ENCODE data around the gene PAM16. TPM values are rescaled to one million over a fixed set of nuclear protein-coding genes. Genes with fewer than 3 reads are reported as not detected.

The PAM16 gene
- total and polyA plus RNA-seq, 4 donors = 23.6 to 65.2 (median 33.6) TPM

DNA sequence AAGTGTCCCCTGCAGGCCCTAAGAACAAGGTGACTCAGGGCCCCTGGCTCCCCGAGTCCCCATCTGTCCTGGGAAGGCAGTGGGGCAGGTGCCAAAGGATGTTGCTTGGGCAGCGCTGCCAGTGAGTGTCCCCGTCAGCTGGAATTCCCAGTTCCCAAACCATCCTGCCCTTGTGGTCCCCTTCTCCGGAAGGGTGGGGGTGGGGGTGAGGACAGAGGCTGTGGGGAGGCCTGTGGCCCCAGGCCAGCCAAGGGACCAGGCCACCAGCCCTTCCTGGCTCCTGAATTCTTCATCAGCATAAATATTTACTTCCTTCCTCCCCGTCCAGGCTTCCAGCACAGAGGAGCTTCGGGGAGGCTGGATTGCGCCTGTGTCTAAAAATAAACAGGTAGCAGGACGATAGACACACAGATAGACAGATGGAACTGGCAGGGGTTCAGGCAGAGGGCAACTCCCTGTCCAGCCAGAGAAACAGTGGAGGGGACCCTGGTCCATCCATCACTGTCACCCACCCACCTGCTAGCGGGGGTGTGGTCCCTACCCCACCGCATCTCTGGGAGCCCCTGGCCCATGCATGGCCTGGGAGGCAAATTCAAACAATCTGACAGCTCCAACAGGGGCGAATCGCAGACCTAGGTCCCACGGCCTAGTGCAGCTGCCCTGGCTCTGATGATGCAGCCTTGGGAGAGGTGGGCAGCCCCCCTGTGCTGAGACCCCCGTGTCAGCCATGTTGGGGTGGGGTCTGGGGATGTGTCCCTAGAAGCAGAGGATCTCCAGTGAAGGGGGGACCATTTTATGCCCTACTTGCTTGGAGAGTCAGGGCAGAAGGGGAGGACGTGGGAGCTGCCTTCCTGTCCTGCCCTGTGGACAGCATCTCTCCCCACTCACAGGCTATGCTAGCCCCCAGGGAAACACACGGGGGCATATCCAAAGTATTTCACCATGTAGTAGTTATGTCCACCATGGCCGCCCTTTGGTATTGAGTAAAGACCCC lies 22.0 kb downstream of the PAM16 start:
- no peaks in the 10 kb centered on the region for H3K27me3 ChIP-seq (ENCODE audit: control insufficient read depth in 1 of 2, insufficient read depth in 2 of 2, low read length in 1 of 2)
- no peak overlapping the region for H3K4me3 ChIP-seq (ENCODE audit: low read length in 2 of 2)
- ATAC-seq (ENCODE audit: low FRiP score) (peak; percentile 1), DNase-seq (no peak)
- WGBS, 2 donors = 38 to 39% methylated on average over 17 of the region's 17 CpGs
- no peaks in the 10 kb centered on the region for H3K36me3 ChIP-seq (ENCODE audit: control insufficient read depth in 1 of 2, insufficient read depth in 2 of 2, low read length in 1 of 2)
- peaks cover 0 to 2% of the 10 kb centered on the region in 2 donors for H3K4me1 ChIP-seq (ENCODE audit: control insufficient read depth in 1 of 2, insufficient read depth in 2 of 2, low read length in 2 of 2)
- no peaks in the 10 kb centered on the region for H3K9me3 ChIP-seq (ENCODE audit: control insufficient read depth, low read length)
- peak overlapping the region in 1 of 2 donors; percentile 35 for H3K27ac ChIP-seq (ENCODE audit: low read depth in 1 of 2, low read length in 2 of 2)
- intact Hi-C loops (cut with DNase I) = loop anchor here (1.0 to 5.0 kb wide), 3 partner anchors 37 to 57 kb away; partner anchors contain the start of gene TFAP4 (in 1 of the 2)

DNA sequence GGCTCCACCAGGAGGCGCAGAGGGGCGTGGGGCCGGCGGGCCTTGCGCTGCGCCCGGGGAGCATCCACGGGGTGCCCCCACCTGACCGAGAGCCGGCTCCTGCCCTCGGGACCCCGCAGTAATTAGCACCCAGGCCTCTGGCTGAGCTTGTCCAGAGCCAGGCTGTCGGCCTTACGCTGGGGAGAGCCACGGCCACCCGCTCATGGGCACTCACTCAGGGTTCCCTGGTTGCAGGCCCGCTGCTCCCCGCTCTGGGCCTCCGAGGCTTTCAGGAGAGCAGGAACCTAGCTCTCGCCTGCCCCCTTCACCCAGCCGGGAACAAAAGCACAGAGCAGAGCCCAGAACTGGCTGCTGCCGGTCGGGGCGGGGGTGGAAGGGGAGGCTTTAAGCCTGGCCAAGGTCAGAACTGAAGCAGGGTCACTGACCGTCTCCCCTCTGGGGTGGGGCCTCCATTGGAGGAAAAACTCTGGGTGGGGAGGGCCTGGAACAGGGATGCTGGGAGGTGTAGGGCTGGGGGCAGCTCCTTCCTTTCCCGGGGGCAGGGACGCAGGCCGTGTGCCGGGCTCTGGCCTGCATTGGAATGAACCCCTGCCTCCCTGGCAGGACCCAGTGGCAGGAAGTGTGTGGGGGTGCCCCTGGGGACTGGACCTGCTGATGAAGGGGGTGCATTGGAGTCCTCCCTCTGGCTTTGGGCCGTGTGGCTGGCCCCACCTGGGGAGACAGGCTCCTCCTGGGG lies 22.9 kb downstream of the PAM16 start:
- DNase-seq (peak; percentile 88 to 91), ATAC-seq (ENCODE audit: low FRiP score) (peak; percentile 85)
- intact Hi-C loops (cut with DNase I) = loop anchor here (1.0 to 5.0 kb wide), 3 partner anchors 36 to 56 kb away; partner anchors contain the start of gene TFAP4 (in 1 of the 2)
- WGBS, 2 donors = 1 to 2% methylated on average over 17 to 30 of the region's 30 CpGs
- H3K27ac ChIP-seq (ENCODE audit: low read depth in 1 of 2, low read length in 2 of 2) = peak overlapping the region in 1 of 2 donors; percentile 20
- peaks cover 0 to 2% of the 10 kb centered on the region in 2 donors for H3K4me1 ChIP-seq (ENCODE audit: control insufficient read depth in 1 of 2, insufficient read depth in 2 of 2, low read length in 2 of 2)
- H3K9me3 ChIP-seq (ENCODE audit: control insufficient read depth, low read length) = no peaks in the 10 kb centered on the region
- H3K36me3 ChIP-seq (ENCODE audit: control insufficient read depth in 1 of 2, insufficient read depth in 2 of 2, low read length in 1 of 2) = no peaks in the 10 kb centered on the region
- no peaks in the 10 kb centered on the region for H3K27me3 ChIP-seq (ENCODE audit: control insufficient read depth in 1 of 2, insufficient read depth in 2 of 2, low read length in 1 of 2)
- peak overlapping the region in 1 of 2 donors; percentile 27 for H3K4me3 ChIP-seq (ENCODE audit: low read length in 2 of 2)

DNA sequence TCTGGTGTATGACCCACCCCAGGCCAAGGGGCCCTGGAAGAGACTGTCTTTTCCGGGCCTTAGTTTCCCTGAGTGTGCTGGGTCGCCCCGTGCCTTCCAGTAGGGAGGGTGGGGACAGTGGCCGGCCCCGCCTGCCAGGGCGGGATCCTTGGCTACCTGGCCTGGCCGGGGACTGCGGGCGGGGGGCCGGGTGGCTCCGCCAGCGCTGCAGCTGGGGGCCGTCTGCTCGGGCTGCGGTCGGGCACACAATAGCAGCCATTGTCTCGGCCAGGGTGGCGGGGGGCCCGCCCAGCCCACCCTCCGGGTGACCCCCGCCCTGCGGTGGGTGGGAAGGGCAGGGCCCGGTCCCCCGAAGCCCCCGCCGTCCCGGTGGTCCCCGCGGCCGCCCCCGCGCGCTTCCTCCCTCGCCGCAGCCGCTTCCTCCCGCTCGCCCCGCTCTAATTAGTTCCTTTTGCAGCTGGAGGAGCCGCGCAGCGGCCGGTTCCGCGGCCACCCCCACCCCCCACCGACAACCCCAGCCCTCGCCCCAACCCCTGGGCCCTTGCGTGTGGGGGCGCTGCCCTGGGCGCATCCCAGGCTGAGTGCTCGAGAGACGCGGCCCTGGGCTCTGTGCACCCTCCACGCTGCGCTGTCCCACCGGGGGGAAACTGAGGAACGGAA lies 23.6 kb downstream of the PAM16 start:
- Histone ChIP-seq H3K36me3 (ENCODE audit: control insufficient read depth in 1 of 2, insufficient read depth in 2 of 2, low read length in 1 of 2) (no peaks in the 10 kb centered on the region), H3K4me1 (ENCODE audit: control insufficient read depth in 1 of 2, insufficient read depth in 2 of 2, low read length in 2 of 2) (peaks cover 0 to 2% of the 10 kb centered on the region in 2 donors), H3K4me3 (ENCODE audit: low read length in 2 of 2) (peak overlapping the region in 1 of 2 donors; percentile 27), H3K27me3 (ENCODE audit: control insufficient read depth in 1 of 2, insufficient read depth in 2 of 2, low read length in 1 of 2) (no peaks in the 10 kb centered on the region), H3K27ac (ENCODE audit: low read depth in 1 of 2, low read length in 2 of 2) (peak overlapping the region in 1 of 2 donors; percentile 11), H3K9me3 (ENCODE audit: control insufficient read depth, low read length) (no peaks in the 10 kb centered on the region)
- ATAC-seq (ENCODE audit: low FRiP score) (no peak), DNase-seq (no peak)
- WGBS, 2 donors = 5 to 6% methylated on average over 35 to 57 of the region's 57 CpGs
- intact Hi-C loops (cut with DNase I) = loop anchor here (1.0 to 5.0 kb wide), 3 partner anchors 35 to 55 kb away; partner anchors contain the start of gene TFAP4 (in 1 of the 2)

DNA sequence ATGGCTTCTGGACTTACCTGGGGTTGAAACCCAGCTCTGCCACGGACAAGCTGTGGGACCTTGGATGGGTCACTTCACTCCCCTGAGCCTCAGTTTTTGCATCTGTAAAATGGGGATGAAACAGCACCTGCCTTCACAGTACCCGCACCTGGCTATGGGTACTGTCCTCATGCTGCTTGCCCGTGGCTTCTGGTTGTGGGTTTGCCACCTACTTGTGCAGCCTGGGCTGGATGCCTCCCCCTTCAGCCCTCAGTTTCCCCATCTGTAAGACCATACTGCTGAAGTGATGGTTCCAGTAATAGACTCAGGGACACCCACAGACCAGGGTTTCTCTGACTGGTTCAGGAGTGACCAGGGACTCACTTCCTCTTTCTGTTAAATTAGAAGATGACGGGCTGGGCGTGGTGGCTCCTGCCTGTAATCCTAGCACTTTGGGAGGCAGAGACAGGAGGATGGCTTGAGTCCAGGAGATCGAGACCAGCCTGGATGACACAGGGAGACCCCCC lies 25.8 kb downstream of the PAM16 start:
- no peaks in the 10 kb centered on the region for H3K36me3 ChIP-seq (ENCODE audit: control insufficient read depth in 1 of 2, insufficient read depth in 2 of 2, low read length in 1 of 2)
- DNase-seq (peak in 1 of 2 donors; percentile 70), ATAC-seq (ENCODE audit: low FRiP score) (no peak)
- H3K27me3 ChIP-seq (ENCODE audit: control insufficient read depth in 1 of 2, insufficient read depth in 2 of 2, low read length in 1 of 2) = no peaks in the 10 kb centered on the region
- no peaks in the 10 kb centered on the region for H3K9me3 ChIP-seq (ENCODE audit: control insufficient read depth, low read length)
- peaks cover 0 to 2% of the 10 kb centered on the region in 2 donors for H3K4me1 ChIP-seq (ENCODE audit: control insufficient read depth in 1 of 2, insufficient read depth in 2 of 2, low read length in 2 of 2)
- no peak overlapping the region for H3K4me3 ChIP-seq (ENCODE audit: low read length in 2 of 2)
- 61 to 68% methylated on average over 6 of the region's 6 CpGs for WGBS, 2 donors
- intact Hi-C loops (cut with DNase I) = loop anchor here in 1 of 2 donors (5.0 kb wide), 2 partner anchors 33 to 53 kb away; partner anchors contain the start of gene TFAP4
- H3K27ac ChIP-seq (ENCODE audit: low read depth in 1 of 2, low read length in 2 of 2) = peak overlapping the region in 1 of 2 donors; percentile 79

DNA sequence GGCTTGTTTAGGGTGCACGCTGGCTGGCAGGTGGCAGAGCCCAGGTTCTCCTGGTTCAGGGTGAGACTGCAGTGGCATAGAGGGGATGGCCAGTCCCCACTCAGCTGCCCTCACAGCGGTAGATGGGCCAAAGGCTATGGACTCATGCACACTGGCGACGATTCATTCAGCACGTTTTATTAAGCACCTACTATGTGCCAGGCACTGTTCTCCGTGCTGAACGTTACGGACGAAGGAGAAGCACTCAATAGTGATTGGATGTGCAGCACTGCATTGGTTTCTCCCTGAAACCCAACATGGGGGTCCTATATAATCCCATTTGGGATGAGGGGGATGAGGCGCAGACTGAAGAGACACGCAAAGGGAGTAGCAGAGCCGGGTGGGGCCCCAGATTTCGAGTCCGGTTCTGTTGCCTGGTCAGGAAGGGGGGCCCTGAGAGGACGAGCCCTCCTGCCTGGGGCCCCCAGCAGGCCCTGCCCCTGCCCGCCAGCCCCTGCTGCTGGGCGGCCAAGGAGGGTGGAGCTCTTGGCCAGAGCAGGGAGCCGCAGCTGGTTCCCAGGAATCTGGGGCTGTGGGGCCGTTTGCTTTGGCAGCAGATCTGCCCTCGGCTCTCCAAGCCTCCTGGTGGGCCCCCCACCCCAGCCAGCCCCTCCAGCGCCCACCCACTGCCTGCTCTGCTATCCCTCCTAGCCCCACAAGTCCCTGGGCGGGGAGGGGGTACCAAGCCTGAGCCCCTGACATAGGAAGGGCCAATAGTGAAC lies 26.4 kb downstream of the PAM16 start:
- intact Hi-C loops (cut with DNase I) = loop anchor here (5.0 kb wide), 2 partner anchors 32 to 52 kb away; partner anchors contain the start of gene TFAP4 (in 2 of the 2)
- Histone ChIP-seq H3K36me3 (ENCODE audit: control insufficient read depth in 1 of 2, insufficient read depth in 2 of 2, low read length in 1 of 2) (no peaks in the 10 kb centered on the region), H3K9me3 (ENCODE audit: control insufficient read depth, low read length) (no peaks in the 10 kb centered on the region), H3K27me3 (ENCODE audit: control insufficient read depth in 1 of 2, insufficient read depth in 2 of 2, low read length in 1 of 2) (no peaks in the 10 kb centered on the region), H3K4me3 (ENCODE audit: low read length in 2 of 2) (no peak overlapping the region), H3K4me1 (ENCODE audit: control insufficient read depth in 1 of 2, insufficient read depth in 2 of 2, low read length in 2 of 2) (peaks cover 0 to 2% of the 10 kb centered on the region in 2 donors), H3K27ac (ENCODE audit: low read depth in 1 of 2, low read length in 2 of 2) (peak overlapping the region in 1 of 2 donors; percentile 79)
- DNase-seq (peak in 1 of 2 donors; percentile 75), ATAC-seq (ENCODE audit: low FRiP score) (no peak)
- 34% methylated on average over 17 to 22 of the region's 22 CpGs for WGBS, 2 donors

DNA sequence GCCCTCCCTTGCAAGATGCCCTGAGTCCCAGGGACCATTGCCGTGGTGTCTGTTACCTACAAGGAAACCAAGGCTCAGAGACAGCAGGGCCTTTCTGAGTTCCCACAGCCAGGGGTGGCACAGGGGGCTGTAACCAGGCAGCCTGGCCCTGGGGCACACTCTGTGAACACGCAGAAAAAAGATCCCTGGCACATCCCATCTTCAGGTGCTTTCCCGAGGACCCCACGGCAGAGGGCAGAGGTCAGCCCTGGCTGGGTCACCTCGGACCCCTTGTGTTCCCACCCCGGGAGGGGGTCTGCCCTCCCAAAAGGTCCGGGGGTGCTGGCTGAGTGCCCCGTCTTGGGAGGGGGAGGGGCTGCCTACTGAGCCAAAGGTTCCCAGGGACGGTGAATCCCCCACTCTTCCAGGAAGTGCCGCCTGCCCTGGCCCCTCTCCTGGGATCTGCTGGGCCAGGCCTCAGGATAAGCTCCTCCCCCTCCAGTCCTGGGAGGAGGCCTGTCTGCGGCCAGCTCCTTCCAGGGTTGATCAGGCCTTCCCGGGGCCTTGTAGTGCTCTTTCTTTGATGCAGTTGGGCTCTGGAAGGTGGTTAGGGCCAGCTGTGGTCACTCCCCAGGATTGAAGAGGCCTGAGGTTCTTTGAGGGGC lies 27.2 kb downstream of the PAM16 start:
- ATAC-seq (ENCODE audit: low FRiP score) = peak; percentile 67
- Histone ChIP-seq H3K4me1 (ENCODE audit: control insufficient read depth in 1 of 2, insufficient read depth in 2 of 2, low read length in 2 of 2) (peaks cover 0 to 2% of the 10 kb centered on the region in 2 donors), H3K9me3 (ENCODE audit: control insufficient read depth, low read length) (no peaks in the 10 kb centered on the region), H3K4me3 (ENCODE audit: low read length in 2 of 2) (no peak overlapping the region), H3K36me3 (ENCODE audit: control insufficient read depth in 1 of 2, insufficient read depth in 2 of 2, low read length in 1 of 2) (no peaks in the 10 kb centered on the region), H3K27me3 (ENCODE audit: control insufficient read depth in 1 of 2, insufficient read depth in 2 of 2, low read length in 1 of 2) (no peaks in the 10 kb centered on the region), H3K27ac (ENCODE audit: low read depth in 1 of 2, low read length in 2 of 2) (peak overlapping the region; percentile 38 to 79)
- peak; percentile 80 to 88 for DNase-seq
- intact Hi-C loops (cut with DNase I) = loop anchor here in 1 of 2 donors (5.0 kb wide), 1 partner anchor 52 kb away; the partner anchor contains the start of gene TFAP4
- WGBS, 2 donors = 4 to 7% methylated on average over 9 to 12 of the region's 12 CpGs

Data from aorta (tissue), 5 donors.